ENCODE results near the gene FYN.

FYN gene

GRCh38 chr6:111625461-111626391 lies 247.5 kb downstream of the FYN start:
- no peak for DNase-seq (ENCODE audit: low spot score)

- DNase-seq (ENCODE audit: low spot score), result no peak
Observed at GRCh38 chr6:111625099-111625416, 248.2 kb downstream of the FYN start.

- DNase-seq (ENCODE audit: low spot score), result no peak
Observed at GRCh38 chr6:111624401-111625098, 248.7 kb downstream of the FYN start.

- no peak for DNase-seq (ENCODE audit: low spot score)
Observed at GRCh38 chr6:111623046-111623718, 250.1 kb downstream of the FYN start.

DNA sequence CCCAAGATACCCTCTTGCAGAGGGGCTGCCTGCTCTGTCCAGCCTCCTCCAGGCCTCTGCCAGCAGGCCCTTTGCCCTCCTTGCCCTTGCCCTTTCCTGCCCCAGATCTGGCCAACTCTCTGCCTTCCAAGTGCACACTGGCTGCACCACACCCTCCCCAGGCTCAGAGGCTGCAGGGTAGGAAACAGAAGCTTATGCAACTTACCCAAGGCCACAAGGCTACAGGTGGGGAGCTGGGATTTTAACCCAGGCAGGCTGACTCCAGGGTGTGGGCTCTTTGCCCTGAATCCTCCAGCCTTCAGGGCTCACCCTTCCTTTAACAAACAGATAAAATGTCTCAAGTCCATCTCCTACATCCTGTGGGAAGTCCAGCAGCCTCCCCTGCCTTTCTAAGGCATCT lies 253.1 kb downstream of the FYN start:
- no peak for DNase-seq (ENCODE audit: low spot score)

DNA sequence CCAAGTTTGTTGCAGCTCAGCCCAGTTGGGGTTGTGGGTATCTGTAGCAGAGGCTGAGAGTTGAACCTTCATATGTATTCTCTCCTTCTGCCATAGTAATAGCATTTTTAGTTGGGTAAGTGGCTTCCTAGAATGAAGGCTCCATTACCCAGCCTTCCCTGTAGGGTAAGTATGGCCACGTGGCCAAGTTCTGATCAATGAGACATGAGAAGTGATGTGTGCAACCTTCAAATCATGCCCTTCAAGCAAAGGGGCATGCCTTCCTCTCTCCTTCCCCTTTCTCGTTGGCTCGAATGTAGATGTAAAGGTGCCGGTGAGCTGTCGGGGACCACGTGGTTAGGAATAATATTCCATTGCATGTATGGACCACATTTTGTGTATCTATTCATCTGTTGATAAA lies 254.8 kb downstream of the FYN start:
- no peak for DNase-seq (ENCODE audit: low spot score)

DNA sequence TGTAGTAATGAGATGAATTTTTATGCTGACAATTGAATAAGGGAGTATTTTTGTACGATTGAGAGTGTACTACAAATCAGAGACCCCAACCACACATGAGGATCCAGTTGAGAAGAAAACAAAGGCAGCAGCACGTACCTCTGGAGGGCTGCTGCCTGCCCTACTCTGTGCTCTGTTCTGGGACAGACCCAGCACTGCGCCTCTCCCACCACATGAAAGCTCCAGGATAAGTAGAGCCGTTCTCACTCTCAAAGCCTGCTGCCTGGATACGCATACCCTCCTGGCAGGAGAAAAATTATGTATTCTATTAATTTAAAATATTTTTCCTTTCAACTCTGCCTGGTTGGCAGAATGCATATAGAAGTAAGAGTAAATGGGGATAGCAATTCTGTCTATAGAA lies 256.1 kb downstream of the FYN start:
- DNase-seq (ENCODE audit: low spot score), result no peak

- no peak for DNase-seq (ENCODE audit: low spot score)
Observed at GRCh38 chr6:111615916-111616612, 257.2 kb downstream of the FYN start.

GRCh38 chr6:111614833-111615582 lies 258.2 kb downstream of the FYN start:
- DNase-seq (ENCODE audit: low spot score), result no peak

GRCh38 chr6:111612379-111612778 lies 260.9 kb downstream of the FYN start:
- no peak for DNase-seq (ENCODE audit: low spot score)

- DNase-seq (ENCODE audit: low spot score), result peak; percentile 77
Observed at GRCh38 chr6:111610548-111611172, 262.6 kb downstream of the FYN start.

All from kidney tubule cell (primary cell).